NCI-H2196 (cell line): ENCODE results near the gene KSR1.

ENCODE experiments used
- DNase-seq: peaks from one replicate; lab custom pipeline; 2025; ENCODE audit not compliant: unreplicated experiment; lab: John Stamatoyannopoulos, UW

Gene KSR1

GRCh38 chr17:27533874-27534815 is 77.9 kb downstream of the KSR1 start:
- DNase-seq, result no peak

GRCh38 chr17:27535178-27535928 is 79.1 kb downstream of the KSR1 start:
- DNase-seq, result no peak

GRCh38 chr17:27535975-27536374 is 79.7 kb downstream of the KSR1 start:
- DNase-seq, result no peak

- DNase-seq, result no peak
Observed at GRCh38 chr17:27536781-27537180, 80.5 kb downstream of the KSR1 start.

- no peak for DNase-seq
Observed at GRCh38 chr17:27538156-27538955, 82.1 kb downstream of the KSR1 start.

GRCh38 chr17:27539152-27539551 is 82.9 kb downstream of the KSR1 start:
- no peak for DNase-seq

GRCh38 chr17:27539794-27540317 is 83.6 kb downstream of the KSR1 start:
- no peak for DNase-seq

GRCh38 chr17:27540318-27541101 is 84.3 kb downstream of the KSR1 start:
- DNase-seq, result no peak

- no peak for DNase-seq
Observed at GRCh38 chr17:27541301-27542023, 85.2 kb downstream of the KSR1 start.

GRCh38 chr17:27542841-27543463 is 86.7 kb downstream of the KSR1 start:
- no peak for DNase-seq

GRCh38 chr17:27543464-27543856 is 87.2 kb downstream of the KSR1 start:
- no peak for DNase-seq

GRCh38 chr17:27543958-27544349 is 87.7 kb downstream of the KSR1 start:
- no peak for DNase-seq

GRCh38 chr17:27544350-27545131 is 88.3 kb downstream of the KSR1 start:
- DNase-seq, result no peak

- DNase-seq, result no peak
Observed at GRCh38 chr17:27545562-27546229, 89.4 kb downstream of the KSR1 start.

GRCh38 chr17:27546624-27547300 is 90.5 kb downstream of the KSR1 start:
- DNase-seq, result no peak

GRCh38 chr17:27547301-27547683 is 91.0 kb downstream of the KSR1 start:
- DNase-seq, result no peak

GRCh38 chr17:27548369-27548768 is 92.1 kb downstream of the KSR1 start:
- no peak for DNase-seq
